ENCODE measurements around the gene RAB8A. TPM values are rescaled to one million over a fixed set of nuclear protein-coding genes. Genes with fewer than 3 reads are reported as not detected.

The RAB8A gene
- total and polyA plus RNA-seq, 4 donors = 38.0 to 52.0 (median 44.3) TPM

GRCh38 chr19:16125737-16126495, 14.2 kb downstream of the RAB8A start:
- no peaks in the 10 kb centered on the region for H3K27me3 ChIP-seq (ENCODE audit: control insufficient read depth in 4 of 4, insufficient read depth in 4 of 4, low read length in 3 of 4)
- H3K9me3 ChIP-seq (ENCODE audit: control insufficient read depth in 4 of 4, low read length in 3 of 4) = no peaks in the 10 kb centered on the region
- DNase-seq (ENCODE audit: low spot score) = no peak
- no peak overlapping the region for H3K4me3 ChIP-seq (ENCODE audit: low read depth in 1 of 3, low read length in 3 of 3)
- WGBS = 79% methylated on average over 10 of the region's 10 CpGs
- TF ChIP-seq HNF4A (conservative IDR thresholded peaks at IDR 0.05) (peak; percentile 27 to 40), FOXA2 (IDR thresholded peaks at IDR 0.05) (no peak)
- H3K27ac ChIP-seq (ENCODE audit: low read depth in 1 of 2, low read length in 2 of 2) = no peak overlapping the region
- H3K9ac ChIP-seq (ENCODE audit: low read depth in 1 of 2, low read length in 2 of 2) = no peak overlapping the region
- no peaks in the 10 kb centered on the region for H3K4me1 ChIP-seq (ENCODE audit: control insufficient read depth in 4 of 4, insufficient read depth in 4 of 4, low read length in 3 of 4)
- H3K36me3 ChIP-seq (ENCODE audit: control insufficient read depth in 4 of 4, insufficient read depth in 3 of 4, low read depth in 1 of 4, low read length in 3 of 4) = peaks cover 24 to 86% (median 60%) of the 10 kb centered on the region in 4 donors

DNA sequence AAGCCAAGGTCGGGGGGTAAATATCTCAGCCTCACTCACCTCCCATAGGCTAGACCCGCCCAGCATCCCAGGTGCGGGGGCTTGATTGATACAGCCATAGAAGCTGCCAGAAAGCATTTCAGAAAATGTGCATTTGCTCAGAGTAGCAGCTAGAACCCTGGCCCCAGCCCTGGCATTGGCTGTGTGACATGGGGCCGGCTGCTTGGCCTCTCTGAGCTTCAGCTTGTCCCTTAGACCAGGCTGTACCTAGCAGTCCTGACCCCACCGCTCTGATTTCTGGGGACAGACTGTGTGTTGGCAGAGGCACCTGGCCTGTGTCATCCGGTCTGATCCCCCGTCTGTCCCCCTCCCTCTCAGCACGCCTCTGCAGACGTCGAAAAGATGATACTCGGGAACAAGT, 15.4 kb downstream of the RAB8A start:
- TF ChIP-seq RAD21 (IDR thresholded peaks at IDR 0.05) = no peak
- no peak for TF ChIP-seq JUND (IDR thresholded peaks at IDR 0.05)
- no peak for TF ChIP-seq GABPA (IDR thresholded peaks at IDR 0.05 in 1 of 2, conservative IDR thresholded peaks at IDR 0.05 in 1 of 2)
- TF ChIP-seq HNF4G (IDR thresholded peaks at IDR 0.05) = no peak
- peaks cover 23 to 86% (median 58%) of the 10 kb centered on the region in 4 donors for H3K36me3 ChIP-seq (ENCODE audit: control insufficient read depth in 4 of 4, insufficient read depth in 3 of 4, low read depth in 1 of 4, low read length in 3 of 4)
- DNase-seq (ENCODE audit: low spot score) = no peak
- no peak overlapping the region for H3K9ac ChIP-seq (ENCODE audit: low read depth in 1 of 2, low read length in 2 of 2)
- 90% methylated on average over 11 of the region's 11 CpGs for WGBS
- H3K9me3 ChIP-seq (ENCODE audit: control insufficient read depth in 4 of 4, low read length in 3 of 4) = no peaks in the 10 kb centered on the region
- H3K4me3 ChIP-seq (ENCODE audit: low read depth in 1 of 3, low read length in 3 of 3) = no peak overlapping the region
- no peak overlapping the region for H3K27ac ChIP-seq (ENCODE audit: low read depth in 1 of 2, low read length in 2 of 2)
- H3K4me1 ChIP-seq (ENCODE audit: control insufficient read depth in 4 of 4, insufficient read depth in 4 of 4, low read length in 3 of 4) = no peaks in the 10 kb centered on the region
- no peaks in the 10 kb centered on the region for H3K27me3 ChIP-seq (ENCODE audit: control insufficient read depth in 4 of 4, insufficient read depth in 4 of 4, low read length in 3 of 4)

GRCh38 chr19:16127776-16128371, 16.2 kb downstream of the RAB8A start:
- TF ChIP-seq EGR1 (IDR thresholded peaks at IDR 0.05; ENCODE audit: low read depth in 2 of 2) (no peak), ZBTB33 (IDR thresholded peaks at IDR 0.05) (no peak), JUND (IDR thresholded peaks at IDR 0.05) (no peak), FOXA2 (IDR thresholded peaks at IDR 0.05) (no peak), RXRA (IDR thresholded peaks at IDR 0.05) (no peak), NR2F2 (IDR thresholded peaks at IDR 0.05) (no peak), HNF4G (IDR thresholded peaks at IDR 0.05) (no peak), TAF1 (conservative IDR thresholded peaks at IDR 0.05) (no peak), REST (IDR thresholded peaks at IDR 0.05) (no peak)
- H3K36me3 ChIP-seq (ENCODE audit: control insufficient read depth in 4 of 4, insufficient read depth in 3 of 4, low read depth in 1 of 4, low read length in 3 of 4) = peaks cover 18 to 86% (median 56%) of the 10 kb centered on the region in 4 donors

More at GRCh38 chr19:16127776-16128371, 16.2 kb downstream of the RAB8A start:
- Histone ChIP-seq H3K9ac (ENCODE audit: low read depth in 1 of 2, low read length in 2 of 2) (no peak overlapping the region), H3K27me3 (ENCODE audit: control insufficient read depth in 4 of 4, insufficient read depth in 4 of 4, low read length in 3 of 4) (no peaks in the 10 kb centered on the region), H3K4me1 (ENCODE audit: control insufficient read depth in 4 of 4, insufficient read depth in 4 of 4, low read length in 3 of 4) (no peaks in the 10 kb centered on the region), H3K4me3 (ENCODE audit: low read depth in 1 of 3, low read length in 3 of 3) (no peak overlapping the region), H3K27ac (ENCODE audit: low read depth in 1 of 2, low read length in 2 of 2) (no peak overlapping the region), H3K9me3 (ENCODE audit: control insufficient read depth in 4 of 4, low read length in 3 of 4) (no peaks in the 10 kb centered on the region)
- no peak for DNase-seq (ENCODE audit: low spot score)
- 96% methylated on average over 21 of the region's 21 CpGs for WGBS
